HG03558 (cell line): ENCODE results near the gene MYH7.
"Not testable (repeated sequence)": the region's sequence is repeated elsewhere in the genome, so short reads cannot be mapped to it uniquely, and the experiment has no call there.

Source experiments
- ATAC-seq: cut with Tn5 transposase; IDR thresholded peaks from one replicate; pipeline ENCODE4 v1.9.1; 2021; ENCODE audit warnings: moderate number of reproducible peaks; ENCODE audit not compliant: unreplicated experiment; ENCODE audit errors: extremely low read depth

Gene MYH7

DNA sequence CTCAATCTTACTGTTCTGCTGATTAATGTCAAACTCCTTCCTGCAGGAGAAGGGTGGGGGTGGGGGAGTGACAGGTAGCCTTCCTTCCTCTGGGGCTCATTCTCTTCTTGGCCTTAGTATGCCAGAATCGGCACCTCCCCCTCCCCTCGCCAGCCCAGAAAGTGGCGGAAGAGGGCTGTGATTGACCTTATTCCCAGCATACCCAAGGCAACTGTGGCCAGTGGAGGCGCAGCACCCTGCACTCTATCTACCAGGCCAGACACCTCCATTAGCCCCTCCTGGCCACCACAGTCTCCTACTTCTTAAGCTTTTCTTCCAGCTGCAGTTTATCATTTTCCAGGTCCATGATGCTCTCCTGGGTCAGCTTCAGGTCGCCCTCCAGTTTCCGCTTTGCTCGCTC is 42.8 kb downstream of the MYH7 start:
- no peak for ATAC-seq

DNA sequence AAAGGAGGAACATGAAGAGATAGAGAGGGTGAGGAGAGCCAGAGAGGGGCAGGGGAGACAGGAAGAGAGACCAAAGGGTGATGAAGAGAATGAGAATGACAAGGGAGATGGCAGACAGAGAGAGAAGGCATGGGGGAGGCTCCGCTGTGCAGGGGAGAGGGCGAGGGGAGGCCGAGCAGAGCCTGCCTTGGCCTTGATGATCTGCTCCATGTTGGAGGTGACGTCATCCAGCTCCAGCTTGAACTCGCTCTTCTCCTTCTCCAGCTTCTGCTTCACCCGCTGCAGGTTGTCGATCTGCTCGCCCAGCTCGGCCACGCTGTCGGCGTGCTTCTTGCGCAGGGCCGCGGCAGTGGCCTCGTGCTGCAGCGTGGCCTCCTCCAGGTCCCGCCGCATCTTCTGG is 45.6 kb downstream of the MYH7 start:
- not testable (repeated sequence) for ATAC-seq

DNA sequence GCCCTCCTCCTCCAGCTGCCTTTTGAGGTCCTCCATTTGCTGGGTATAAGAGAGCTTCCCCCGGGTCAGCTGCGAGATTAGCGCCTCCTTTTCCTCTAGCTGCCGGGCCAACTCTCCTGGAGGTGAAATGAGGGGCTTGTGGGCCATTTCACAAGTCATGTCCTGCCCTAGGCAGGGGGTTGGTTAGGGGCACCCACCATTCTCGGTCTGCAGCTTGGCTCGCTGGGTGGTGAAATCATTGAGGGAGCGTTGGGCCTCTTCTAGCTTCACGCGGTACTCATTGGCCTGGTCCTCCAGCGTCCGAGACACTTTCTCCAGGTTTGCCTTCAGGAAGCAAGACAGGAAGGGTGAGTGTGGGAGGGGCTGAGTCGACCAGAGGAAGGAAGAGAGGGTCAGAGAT is 46.1 kb downstream of the MYH7 start:
- no peak for ATAC-seq

DNA sequence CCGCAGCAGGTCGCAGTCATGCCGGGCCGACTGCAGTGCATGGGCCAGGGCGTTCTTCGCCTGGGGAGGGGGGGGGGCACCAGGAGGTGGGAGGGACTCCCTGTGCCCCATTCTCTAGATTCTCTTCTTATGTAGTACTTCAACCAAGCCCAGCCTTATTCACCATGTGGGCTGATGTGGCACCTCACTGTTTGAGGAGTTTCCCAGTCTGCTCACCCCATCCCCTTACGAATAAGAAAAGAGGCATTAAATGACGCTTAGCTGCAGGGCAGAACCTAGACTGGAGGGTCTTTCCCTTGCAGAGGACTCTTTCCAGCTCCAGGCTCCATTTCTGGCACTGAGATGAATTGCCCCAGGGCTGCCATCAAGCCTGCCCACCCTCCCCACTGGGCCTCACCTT is 46.5 kb downstream of the MYH7 start:
- no peak for ATAC-seq

DNA sequence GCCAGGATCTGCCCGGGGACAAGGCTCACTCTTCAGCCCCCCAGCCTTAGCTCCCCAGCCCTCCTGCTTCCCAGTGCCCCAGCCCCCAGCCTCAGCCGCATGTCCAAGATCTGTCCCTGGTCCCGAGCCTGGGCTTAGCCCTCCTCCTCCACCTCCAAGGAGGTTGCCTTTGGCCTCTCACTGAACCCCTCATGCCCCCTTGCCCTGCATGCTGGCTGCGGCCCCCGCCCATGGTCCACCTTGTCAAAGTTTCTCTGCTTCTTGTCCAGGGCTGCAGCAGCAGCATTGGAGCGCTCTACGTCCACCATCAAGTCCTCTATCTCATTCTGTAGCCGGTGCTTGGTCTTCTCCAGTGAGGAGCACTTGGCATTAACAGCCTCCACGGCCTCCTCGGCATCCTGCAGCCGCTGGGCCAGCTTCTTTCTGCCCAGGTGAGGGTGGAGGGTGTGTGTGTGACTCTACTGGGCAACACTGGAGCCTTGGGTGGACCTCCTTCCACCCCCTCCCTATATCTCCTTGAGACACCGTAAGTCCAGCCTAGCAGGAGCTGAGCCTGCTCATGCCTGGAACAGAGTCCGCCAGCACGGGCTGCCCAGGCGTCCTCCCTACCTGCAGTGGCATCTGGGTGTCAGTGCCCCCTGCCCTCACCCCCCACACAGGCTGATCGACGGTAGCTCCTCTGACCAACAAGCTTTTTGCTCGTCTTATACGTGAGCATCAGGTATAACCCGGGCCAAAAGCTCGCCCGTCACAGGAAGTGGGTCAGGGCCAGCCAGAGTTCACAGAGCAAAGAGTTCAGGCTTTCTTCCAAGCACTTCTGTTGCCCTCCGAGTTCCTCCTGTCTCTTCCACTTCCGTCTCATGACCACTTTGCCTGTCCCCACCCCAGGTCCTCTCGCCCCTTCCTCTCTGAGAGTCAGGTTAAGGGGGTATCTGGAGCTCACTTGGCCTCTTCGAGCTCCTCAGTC is 47.3 kb downstream of the MYH7 start:
- ATAC-seq = no peak

DNA sequence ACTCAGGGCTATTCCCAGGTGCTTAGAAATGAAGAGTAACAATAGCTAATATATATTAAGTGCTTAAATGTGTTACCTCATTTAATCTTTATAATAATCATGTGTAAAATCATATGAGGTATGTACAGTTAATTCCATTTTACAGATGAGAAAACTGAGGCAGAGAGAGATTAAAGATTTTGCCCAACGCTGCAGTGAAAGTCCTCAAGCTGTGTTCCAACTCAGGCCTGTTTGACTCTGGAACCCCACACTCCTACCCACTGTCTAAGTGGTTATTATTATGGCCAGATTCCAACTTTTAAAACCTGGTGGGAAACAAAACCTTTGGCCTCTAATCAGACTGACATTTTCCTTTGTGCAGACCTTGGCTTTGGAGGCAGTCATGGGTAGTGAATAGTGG is 48.5 kb downstream of the MYH7 start:
- ATAC-seq = no peak

DNA sequence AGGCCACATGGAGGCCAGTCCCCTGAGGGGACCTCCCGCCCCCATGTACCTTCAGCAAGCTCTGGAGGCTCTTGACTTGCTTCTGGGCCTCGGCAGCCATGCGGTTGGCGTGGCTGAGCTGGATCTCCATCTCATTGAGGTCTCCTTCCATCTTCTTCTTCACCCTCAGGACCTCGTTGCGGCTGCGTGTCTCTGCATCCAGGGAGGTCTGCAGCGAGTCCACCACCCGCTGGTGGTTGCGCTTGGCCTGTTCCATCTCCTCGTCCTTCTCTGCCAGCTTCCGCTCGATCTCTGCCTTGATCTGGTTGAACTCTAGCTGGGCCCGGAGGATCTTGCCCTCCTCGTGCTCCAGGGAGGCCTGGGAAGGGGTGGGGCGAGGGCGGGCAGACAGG is 49.2 kb downstream of the MYH7 start:
- ATAC-seq = not testable (repeated sequence)

DNA sequence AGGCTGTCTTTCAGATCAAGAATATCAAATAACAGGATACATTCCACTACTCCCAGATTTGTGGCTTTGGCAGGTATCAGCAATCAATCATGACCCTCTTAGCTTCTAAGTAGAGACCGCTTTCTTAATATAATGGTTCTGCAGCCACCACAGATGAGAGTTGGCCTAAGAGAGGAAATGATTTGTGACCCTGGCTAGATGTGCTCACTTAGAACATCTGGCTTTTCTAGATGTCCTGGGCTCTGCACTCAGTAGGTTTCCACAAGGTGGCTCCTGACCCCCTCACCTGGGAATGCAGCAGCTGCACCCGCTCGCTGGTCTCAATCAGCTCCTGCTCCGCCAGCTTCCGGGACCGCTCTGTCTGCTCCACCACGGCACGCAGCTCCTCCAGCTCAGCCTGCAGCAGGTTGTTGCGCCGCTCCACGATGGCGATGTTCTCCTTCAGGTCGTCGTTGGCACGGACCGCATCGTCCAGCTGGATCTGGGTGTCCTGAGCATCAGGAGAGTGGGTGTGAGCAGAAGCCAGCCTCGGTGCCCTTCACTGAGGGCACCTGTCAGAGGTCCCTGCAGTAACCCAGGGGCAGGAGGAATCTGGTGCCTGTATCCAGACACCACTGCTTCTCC is 49.7 kb downstream of the MYH7 start:
- ATAC-seq = no peak

DNA sequence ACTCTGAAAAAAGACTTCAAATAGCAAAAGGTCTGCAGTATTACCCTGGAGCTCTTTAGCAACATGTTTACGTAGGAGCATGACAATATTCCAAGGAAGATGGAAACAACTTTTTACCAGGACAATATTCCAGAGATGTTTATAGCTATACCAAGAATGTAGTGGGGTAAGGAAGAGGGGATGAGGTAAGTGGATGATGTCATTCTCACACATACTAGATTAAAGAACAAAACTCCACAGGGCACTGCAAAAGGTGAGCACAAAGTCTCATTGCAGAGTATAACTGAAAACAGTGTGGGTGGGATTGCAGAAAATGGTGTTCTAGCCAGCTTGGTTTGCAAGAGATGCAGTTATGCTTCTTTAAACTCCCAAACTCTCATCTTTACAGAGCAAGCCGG is 50.2 kb downstream of the MYH7 start:
- ATAC-seq = no peak

DNA sequence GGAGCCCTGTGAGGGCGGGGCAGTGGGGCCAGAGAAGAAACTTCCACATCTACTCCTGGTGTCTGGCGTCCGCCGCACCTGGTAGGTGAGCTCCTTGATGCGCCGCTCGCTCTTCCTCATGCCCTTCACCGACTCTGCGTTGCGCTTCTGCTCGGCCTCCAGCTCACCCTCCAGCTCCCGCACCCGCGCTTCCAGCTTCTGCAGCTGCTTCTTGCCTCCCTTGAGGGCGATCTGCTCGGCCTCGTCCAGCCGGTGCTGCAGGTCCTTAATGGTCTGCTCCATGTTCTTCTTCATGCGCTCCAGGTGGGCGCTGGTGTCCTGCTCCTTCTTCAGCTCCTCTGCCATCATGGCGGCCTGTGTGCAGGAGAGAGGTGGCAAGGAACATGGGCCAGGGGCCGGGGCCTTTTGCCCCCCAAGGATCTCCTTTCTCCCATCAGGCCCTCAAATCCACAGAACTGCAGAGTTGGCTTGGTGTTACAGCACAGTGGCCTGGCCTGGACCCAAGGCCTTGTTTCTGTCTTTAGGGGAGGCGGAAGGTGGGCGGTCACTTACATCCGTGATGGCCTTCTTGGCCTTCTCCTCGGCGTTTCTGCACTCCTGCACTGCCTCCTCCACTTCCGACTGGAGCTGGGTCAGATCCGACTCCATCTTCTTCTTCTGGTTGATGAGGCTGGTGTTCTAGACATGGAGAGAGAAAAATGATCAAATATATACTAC is 50.9 kb downstream of the MYH7 start:
- ATAC-seq = no peak

DNA sequence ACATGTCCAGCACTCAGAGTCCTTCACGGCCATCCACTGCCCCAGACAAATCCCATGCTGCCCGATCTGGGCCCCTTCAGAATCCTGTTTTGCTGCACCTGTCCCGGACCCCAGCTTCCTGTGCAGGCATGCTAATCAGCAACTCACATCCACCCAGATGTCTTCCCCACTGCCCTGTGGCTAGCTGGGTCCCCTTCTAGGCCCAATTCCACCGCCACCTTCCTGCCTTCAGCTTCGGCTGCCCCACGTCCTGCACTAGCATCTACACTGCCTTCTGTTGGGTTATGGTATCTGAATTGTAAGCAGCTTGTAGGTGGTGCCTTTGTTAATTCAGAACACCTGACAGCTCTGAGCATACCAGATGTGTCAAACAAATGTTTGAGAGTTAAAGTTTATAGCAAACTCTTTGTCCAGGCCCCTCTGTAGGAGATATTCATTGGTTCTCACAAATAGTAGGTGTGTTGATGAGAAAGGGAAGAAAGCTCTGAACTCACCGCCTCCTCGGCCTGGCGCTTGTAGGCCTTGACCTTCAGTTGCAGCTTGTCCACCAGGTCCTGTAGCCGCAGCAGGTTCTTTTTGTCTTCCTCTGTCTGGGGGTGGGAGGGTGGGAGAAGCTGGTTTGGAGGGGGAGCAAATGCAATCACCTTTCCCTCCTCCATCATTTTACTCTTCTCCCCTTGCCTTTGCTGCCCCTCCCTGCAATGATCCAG is 52.6 kb downstream of the MYH7 start:
- ATAC-seq = no peak

DNA sequence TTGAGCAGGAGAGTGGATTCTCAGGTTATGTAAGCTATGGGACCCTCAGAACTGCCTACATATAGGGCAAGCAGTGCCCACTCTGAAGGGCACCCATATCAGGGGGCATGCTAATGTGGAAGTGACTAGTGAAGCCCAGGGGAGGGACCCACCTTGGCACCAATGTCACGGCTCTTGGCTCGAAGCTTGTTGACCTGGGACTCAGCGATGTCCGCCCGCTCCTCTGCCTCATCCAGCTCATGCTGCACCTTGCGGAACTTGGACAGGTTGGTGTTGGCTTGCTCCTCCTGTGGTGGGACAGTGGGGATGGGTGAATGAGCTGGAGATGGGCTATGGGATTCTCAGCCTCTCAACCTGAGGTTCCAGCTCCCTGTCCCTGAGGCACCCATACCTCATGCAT is 53.2 kb downstream of the MYH7 start:
- ATAC-seq = no peak

DNA sequence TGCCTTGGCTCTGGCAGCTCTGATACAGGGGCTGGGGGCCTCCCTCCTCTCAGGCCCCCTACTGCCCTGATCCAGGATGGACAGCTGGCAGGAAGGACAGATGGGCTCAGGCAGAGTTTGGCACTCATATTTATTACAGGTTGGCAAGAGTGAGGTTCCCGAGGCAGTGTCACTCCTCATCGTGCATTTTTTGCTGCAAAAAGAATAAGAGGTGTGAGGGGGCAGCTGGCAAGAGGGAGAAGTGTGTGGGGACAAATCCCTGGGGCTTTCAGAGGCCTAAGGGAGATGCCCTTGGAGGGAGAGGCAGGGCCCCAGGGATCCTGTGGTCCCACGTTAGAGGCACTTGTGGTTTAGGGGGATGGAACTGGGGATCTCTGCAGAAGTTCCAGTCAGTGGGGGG is 53.6 kb downstream of the MYH7 start:
- ATAC-seq = no peak

DNA sequence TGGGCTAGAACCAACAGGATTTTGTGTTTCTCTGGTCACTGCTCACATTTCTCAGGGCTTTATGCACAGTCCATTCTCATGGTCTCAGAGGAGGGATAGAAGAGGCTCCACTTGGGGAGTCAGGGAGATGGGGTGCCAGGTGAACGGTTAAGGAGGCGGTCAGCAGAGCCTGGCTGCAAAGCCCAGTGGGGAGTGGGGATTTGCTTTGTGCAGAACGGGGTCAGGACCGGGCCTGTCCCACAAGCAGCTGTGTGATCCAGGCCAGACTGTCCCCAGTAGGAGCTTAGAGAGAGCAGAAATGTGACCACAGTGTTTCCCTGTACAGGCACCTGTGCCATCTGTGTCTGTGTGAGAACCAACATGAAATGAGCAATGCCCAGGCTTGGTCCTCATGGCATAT is 54.5 kb downstream of the MYH7 start:
- ATAC-seq = no peak

DNA sequence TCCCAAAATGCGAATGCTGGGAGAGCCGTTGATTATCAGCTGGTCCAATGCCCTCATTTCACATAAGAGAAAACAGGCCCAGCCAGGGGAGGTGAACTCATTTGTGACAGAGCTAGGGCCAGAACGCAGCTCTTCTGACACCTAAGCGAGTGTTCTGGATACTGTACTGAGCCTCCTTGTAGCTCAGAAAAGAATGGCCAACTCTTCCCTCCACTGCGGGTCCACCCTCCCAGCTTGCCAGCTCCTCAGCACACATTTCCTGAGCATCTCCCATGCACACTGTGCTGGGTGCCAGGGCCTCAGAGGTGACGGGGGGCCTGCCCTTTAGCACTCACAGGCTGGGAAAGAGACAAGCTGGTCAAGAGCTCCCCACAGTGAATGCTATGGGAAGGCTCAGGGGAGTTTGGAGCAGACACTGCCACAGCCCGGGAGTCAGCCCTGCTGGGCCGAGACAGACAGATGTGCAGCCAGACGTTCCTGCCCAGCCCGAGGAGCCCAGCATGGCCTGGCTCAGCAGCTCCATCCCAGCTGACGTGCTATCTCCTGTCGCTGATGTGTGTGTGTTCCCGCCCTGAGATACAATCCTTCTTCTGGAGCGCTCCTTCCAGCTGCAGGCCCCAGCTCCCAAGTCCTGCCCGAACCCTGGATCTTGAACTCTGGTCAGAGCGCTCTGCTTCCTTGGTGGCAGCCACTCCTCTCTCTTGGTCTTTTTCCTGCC is 55.1 kb downstream of the MYH7 start:
- ATAC-seq = no peak

DNA sequence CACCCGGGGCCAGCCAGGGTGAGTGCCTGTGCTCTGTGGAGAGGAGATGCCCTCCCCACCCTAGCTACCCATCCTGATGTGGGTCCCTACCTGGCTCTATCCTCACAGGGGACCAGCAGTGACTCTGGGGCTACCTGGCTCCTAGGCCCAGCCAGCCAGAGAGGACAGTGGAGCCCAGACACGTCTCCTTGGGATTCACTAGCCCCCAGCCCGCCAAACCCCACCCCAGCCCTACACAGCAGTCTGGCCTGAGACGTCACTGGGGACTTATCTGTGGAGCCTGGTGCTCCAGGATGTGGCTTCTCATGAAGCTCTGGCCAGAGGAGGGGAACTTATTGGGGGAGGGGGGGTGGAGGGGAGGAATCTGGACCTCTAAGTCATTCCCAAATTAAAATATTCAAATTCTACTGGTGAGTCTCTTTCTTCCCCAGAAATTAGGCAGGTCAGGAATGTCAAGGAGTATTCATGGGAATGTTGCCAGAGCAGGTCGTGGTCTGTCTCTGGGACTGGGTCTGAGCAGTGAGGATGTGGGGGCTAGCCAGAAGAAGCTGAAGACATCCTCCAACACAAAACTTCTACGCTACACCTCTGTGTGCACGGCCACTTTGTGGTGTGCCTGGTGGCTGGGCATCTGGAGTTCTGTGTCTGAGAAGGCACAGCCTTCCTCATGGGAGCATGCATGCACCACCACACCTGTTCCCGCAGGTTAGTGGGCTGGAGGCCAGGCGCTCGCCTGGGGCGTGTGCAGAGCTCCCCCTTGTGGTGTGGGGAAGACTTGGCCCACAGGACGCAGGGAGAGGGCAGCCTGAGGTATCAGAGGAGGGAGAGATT is 55.9 kb downstream of the MYH7 start:
- ATAC-seq = no peak

DNA sequence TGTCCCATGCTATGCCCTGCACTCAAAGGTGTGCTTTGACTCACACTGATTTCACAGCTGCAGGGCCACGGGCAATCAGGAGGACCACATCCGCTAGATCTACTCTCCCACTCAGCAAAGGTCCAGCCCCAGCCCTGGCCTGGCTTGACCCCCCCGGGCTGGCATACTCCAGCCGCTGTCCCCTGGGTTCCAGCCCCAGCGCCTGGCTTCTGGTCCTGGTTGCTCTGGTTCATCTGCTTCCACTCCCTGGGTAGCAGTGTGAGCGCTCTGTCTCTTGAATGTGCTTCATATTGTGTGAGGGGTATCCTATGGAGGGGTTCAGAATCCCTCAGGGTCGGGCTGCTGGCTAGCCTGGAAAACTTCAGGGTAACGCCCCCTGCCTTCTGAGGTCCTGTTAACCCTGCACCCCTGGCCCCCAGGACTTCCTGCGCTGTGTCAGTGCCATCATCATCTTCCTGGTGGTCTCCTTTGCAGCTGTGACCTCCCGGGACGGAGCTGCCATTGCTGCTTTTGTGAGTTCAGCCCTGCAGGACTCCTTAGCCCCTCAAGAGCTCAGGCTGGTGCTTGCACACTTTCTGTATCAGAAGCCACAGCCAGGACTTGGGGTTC is 56.7 kb downstream of the MYH7 start:
- no peak for ATAC-seq
